ENCODE results near the gene KBTBD13.
"Not testable (repeated sequence)": the region's sequence is repeated elsewhere in the genome, so short reads cannot be mapped to it uniquely, and the experiment has no call there.

Gene KBTBD13

DNA sequence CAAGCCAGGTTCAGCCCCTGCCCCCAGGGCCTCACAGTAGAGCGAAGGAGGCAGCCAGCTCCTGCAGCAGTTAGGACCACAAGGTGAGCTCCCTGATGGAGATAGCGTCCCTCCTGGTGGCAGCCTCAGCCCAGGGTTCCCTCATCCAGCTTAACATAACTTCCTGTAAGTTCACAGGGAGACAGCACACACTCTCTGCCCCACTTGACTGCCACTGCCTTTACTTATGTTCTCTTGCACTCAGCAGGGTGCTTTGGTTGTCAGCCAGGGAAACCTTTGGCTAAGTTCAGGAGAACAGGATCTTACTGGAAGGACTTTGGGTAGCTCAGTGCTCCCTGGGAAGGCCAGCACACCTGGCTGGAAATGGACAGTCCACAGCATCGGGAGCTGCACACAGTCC lies 10.9 kb downstream of the KBTBD13 start:
- in situ Hi-C loops (cut with MboI; ENCODE audit: low sequenced_read_pairs): no loop called here

DNA sequence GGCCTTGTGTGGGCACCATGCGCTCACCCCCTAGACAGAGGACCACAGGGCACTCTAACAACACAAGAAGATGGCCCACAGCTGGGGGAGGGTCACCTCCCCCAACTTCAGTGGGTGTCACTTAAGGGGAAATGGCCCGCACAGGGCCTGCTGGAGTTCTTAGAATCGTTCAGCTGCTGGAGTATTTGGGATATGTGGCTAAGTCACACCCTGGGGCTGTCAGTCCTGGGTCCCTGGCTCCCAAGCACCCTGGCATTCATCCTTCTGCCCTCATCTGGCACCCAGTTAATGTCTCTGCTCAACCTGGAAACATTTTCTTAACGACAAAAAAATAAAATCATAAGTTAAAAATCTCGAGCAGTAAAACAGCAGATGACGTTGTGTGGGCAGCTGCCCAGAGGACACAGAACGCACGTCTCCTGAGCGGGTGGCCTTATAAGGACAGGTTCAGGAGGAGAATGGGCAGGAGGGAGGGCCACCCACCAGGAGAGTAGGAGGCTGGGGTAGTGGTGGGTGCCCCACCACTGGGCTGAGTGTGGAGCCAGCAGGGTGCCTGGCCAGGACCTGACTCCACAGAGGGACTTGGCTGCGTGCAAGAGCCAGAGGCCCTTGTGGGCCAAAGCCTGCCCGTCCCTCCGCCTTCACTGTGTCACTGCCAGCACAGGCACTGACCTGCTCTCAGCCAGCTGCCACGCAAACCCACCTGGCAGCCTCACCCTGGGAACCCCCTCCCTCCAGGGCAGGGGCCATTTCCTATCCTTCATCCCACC lies 11.5 kb downstream of the KBTBD13 start:
- in situ Hi-C loops (cut with MboI; ENCODE audit: low sequenced_read_pairs): no loop called here

DNA sequence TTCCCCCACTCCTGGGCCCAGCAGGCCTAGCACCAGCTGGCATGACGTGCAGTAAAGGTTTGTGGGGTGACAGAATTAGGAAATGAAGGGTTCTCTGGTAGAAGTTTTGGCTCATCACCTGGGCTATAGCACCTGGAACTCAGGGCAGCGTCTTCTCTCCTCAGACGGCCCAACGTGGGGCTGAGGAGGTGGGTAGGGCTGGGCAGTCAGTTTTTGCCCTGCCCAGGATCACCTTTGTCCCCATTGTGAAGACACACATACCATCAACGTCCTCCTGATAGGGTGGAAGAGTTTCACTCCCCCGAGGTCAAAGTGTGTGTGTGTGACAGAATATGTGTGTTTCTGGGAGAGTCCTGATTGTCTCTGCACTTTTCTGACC lies 12.1 kb downstream of the KBTBD13 start:
- in situ Hi-C loops (cut with MboI; ENCODE audit: low sequenced_read_pairs): no loop called here

DNA sequence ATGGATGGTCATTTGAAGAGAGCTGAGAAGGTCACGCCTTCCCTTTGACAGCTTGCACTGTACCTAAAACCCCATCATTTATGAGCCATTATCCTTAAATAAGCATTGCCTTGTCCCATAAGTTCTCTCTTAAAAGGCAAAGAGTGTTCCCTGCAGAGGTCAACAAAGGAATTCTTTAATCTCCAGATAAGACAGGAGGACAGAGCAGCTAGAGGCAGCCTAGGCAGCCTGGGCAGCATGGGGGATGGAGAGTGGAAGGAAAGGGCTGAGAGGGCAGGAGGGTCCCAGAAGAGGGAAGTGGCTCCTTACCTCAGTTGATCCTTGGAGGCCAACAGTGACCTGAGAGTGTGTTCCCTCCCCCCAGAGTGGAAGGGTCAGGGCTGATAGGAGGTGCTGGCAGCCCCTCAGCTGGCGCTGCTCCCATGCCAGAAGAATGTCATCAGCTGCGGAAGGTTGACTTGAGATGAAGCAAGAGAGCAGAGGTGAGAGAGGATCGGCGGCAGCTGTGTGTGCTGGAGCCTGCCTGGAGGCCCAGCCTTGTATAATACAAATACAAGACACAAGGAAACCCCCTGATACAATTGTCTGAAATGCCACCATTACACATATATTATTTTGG lies 12.8 kb downstream of the KBTBD13 start:
- in situ Hi-C loops (cut with MboI; ENCODE audit: low sequenced_read_pairs): no loop called here

DNA sequence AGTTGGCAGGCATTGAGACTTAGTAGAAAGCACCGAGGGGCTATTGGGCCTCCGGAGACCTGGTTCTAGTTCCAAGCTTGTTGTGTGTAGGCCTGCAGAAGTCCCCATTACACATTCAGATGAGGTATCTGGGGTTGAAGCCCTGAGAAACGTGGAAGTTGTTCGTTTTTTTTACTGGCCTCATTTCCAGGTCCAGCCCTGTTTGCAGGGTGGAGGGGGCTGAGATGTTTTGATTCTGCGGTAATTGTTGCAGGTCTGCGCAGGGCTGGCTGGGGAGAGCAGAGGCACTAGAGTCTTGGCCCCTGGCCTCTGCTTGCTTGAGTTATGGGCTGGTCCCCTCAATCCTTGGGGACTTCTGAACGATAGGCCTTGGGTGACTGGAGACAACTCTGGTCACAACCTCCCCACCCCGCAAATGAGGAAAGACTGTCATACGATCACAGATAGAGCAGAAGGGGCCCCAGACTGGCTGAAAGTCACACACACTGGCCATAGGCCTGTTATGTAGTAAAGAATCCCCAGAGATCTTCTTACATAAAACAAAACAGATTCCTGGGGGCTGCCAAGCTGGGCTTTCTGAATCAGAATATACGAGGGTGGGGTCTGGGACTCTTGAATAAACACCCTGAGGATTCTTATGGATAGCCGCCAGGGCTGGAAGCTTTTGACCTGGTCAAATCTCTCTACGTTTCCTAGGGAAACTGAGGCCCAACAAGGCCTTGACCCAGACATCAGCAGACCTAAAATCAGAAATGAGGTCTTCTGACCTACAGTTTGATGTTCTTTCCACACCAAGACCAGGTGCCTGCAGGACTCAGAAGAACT lies 15.6 kb downstream of the KBTBD13 start:
- in situ Hi-C loops (cut with MboI; ENCODE audit: low sequenced_read_pairs): no loop called here

DNA sequence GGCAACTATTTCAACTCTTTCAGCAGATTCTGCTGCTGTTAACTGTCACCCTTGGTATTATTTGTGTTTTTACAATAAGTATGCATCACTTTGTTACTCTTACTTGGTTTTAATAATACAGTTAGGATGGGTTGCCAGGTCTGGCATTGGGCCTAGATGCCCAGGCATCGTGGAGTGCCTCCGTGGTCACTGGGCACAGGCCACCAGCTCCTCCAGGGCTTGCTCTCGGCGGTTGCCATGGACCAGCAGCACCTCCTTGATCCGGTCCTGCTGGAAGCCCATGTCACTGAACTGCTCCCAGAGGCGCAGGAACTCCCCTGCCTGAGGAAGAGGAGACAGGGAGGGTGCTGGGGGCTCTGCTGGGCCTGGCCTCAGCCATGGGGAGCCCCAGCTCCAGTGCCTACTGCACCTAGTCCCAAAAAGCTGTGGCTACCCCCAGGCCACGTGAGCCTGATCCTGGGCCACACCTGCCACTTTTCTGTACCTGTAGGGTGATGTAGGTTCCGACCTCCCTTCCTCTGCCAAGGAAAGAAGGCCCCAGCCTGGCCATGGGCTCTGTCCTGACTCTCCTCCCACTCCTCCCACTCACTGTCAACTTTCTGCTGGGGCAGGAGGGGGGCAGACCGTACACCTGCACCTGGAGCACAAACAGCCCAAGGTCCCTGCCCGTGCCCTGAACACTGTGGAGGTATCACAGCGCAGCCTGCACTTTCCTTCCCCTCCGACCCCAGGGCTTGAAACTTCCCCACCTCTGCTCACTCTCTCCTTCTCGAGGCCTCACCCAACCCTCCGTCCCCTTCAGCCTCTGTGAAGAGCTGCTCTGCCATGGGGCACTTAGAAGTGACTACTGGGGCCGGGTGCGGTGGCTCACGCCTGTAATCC lies 16.6 kb downstream of the KBTBD13 start:
- in situ Hi-C loops (cut with MboI; ENCODE audit: low sequenced_read_pairs): no loop called here

DNA sequence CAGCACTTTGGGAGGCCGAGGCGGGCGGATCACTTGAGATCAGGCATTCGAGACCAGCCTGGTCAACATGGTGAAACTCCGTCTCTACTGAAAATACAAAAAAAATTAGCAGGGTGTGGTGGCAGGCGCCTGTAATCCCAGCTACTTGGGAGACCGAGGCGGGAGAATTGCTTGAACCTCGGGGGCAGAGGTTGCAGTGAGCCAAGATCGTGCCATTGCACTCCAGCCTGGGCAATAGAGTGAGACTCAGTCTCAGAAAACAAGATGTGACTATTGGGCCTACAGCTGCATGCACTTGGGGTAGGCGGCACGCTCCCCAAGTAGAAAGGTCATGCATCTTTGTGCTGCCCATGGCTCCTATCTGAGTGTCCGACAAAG lies 17.2 kb downstream of the KBTBD13 start:
- in situ Hi-C loops (cut with MboI; ENCODE audit: low sequenced_read_pairs): not testable (repeated sequence)

DNA sequence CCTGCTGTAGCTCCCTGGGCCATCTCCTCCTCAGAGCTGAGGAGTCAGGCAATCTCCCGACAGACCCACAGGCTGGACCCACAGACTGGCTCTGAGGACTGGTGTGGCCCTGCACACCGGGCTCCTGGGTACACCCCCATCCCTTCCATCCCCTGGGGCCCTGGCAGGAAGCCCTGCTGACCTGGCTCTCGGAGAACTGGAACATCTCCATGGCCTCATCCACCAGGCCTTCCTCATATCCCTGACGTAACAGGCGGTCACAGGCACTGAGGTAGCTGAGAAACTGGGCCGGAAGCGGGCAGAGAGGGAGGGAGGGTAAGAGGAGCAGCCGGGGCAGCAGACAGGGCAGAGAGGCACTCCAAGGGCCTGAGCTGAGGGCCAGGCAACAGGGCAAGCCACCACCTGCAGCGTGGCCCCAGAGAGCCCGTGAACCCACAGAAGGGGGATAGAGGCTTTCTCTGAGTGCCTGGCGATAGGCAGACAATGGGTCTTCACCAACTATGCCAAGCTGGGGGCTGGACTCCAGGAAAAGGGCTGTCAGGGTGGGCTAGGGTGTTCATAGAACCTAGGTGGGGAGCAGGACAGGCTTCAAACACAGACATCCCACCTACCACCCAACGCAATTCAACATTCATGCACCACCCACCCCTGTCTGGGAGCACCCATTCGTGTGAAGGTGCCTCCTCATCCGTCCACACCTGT lies 17.9 kb downstream of the KBTBD13 start:
- in situ Hi-C loops (cut with MboI; ENCODE audit: low sequenced_read_pairs): no loop called here

DNA sequence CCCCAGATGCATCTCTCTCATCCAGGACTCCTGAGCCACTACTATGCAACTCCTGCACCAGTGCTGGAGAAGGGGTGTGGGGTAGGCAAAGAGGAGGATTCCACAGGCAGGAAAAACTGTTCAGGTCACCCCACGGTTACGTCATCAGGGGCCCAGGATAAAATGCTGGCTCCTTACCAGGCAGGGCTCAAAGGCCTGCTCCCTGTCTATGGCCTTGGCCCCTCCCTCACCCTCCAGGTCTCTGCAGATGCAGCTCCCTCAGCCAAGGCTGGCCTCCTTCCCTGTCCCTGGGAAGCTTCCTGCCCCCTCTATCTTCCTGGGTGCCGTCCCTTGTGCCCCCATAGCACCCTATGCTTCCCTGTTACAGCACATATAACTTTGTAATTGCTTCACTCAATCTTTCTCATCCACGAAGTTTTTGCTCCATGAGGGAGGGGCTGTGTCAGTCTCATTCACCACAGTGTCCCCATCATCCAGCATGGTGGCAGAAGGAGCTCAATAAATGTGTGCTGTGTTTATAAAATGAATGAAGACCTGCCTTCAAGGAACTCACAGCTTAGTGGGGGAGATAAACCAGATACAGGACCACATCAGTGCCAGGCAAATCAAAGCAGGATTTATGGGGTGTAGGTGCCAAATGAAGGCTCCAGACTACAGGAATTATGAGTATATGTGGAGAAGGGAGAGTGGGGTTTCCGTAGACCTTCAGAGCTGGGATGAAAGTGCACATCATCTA lies 18.6 kb downstream of the KBTBD13 start:
- in situ Hi-C loops (cut with MboI; ENCODE audit: low sequenced_read_pairs): no loop called here

DNA sequence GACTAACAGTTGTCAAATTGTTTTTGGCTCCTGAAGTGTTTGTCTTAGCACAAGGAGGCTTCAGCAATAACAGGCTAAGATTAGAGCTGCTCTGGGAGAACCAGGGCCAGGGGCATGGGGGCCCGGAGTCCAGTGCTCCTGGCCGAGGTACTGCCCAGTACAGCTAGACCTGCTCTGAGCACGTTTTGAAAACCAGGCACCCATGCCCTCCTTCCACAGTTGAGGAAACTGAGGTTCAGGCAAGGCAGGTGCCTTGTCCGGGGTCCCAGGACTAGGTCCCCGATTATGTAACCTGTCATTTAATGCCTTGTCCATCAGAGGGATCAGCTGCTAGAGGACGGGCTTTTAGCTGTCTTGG lies 19.2 kb downstream of the KBTBD13 start:
- in situ Hi-C loops (cut with MboI; ENCODE audit: low sequenced_read_pairs): no loop called here

DNA sequence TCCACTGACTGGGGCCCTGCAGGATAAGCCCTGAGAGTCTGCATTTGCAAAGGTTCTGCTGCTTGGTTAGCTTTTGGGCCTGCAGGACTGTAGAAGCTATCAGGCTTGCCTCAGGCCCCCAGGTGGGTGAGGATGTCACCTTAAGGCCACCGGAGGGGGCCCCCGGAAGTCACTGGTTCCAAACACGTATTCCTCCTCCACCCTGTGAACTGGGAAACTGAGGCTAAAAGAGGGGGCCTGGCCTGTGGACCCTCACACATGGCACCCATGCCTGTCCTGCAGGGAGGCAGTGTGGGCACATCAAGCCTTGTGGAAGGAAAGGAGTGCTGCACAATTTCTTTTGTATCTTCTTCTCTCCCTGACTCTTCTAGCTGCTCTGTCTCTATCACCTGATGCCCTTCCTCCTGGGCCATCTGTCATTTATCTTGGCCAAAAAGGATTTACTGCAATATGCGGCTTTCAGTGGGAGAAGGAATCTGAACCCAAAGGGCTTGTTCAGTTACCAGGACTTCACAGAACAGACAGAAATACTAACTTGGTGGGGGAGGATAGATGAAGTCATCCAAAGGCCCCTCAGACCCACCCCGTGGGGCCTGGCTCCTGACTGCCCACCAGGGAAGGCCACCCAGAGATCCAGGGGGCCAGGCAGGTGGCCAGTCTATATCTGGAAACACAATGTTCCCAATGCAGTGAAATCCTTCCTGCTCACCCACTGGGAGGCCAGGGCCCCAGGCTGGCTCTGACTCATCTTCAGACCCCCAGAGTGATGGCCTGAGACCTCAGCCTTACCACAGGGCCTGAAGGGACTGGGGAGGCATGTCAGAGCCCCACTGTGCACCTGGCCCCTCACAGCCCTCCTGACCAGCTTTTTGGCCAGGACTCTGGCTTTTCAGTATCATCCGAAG lies 20.2 kb downstream of the KBTBD13 start:
- in situ Hi-C loops (cut with MboI; ENCODE audit: low sequenced_read_pairs): no loop called here

DNA sequence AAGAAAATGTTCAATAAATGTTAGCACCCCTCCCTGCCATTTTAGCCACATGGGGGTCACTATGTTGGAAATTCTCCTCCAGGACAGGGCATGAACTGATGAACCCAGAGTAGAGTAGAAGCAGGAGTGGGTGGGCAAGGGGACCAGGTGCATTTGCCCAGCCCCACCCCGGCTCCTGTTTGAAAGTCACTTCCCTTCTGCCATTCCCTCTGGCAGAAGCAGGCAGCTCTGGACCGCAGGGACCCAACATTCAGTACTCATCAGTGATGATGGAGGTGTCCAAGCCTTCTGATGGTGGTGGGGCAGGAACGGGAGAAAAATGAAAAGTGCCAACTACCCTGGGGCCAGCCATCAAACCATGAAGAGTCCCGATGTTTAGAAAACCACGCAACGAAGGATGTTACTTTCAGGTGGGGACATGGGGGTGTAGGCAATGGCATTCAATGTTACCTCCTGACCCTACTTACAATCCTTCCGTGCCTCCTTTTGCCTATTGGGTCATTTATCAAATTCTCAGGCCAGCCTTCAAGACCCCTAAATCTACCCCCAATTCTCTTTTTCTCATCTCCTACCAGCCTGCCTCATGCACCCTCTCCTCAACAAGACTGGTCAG lies 21.2 kb downstream of the KBTBD13 start:
- in situ Hi-C loops (cut with MboI; ENCODE audit: low sequenced_read_pairs): no loop called here

DNA sequence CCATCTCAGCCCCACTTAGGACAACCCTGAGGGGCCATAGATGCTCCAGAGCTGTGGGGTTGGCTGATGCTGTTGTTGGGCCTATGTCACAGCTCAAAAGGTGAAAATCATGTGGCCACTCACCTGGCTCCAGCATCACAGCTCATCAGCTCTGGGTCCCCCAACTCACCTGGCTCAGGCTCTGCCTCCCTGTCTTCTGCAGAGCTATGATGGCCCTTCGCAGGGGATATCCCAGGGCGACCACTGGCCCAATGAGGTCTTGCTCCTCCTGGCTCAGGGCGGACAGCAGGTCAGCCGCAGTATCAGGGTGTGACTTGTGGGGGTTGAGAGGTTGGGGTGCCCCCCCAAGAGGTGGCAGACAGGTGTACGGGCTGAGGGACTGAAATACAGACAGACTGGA lies 22.8 kb downstream of the KBTBD13 start:
- in situ Hi-C loops (cut with MboI; ENCODE audit: low sequenced_read_pairs): no loop called here

DNA sequence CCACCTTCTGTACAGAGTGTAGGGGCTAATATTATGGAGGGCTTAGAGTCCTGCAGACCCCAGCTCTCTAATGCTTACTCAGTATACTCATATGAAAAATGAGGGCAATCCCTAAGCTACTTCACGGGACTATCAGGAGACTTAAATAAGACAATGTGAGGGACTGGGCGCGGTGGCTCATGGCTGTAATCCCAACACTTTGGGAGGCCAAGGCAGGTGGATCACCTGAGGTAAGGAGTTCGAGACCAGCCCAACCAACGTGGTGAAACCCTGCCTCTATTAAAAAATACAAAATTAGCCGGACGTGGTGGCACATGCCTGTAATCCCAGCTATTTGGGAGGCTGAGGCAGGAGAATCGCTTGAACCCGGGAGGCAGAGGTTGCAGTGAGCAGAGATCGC lies 23.3 kb downstream of the KBTBD13 start:
- in situ Hi-C loops (cut with MboI; ENCODE audit: low sequenced_read_pairs): loop anchor here (10.0 kb wide), 1 partner anchor 365 kb away; no protein-coding TSS in a partner anchor

DNA sequence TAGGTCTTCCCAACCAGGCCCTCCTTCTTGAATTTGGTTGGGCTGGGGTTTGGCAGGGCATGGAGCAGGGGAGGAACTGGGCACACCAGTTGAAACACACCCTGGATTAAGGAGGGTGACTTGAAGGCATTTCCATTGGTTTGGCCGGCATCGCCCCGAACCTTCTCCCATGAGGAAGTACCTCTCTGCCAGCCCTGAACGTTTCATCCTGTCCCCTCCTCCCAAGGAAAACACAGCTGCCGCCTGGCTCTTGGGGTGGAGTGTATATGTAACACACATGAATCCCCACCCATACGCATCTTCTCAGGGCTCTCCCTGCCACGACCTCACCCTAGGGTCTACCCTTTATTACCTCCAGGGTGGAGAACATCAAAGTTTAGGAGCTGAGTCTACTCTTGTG lies 23.9 kb downstream of the KBTBD13 start:
- in situ Hi-C loops (cut with MboI; ENCODE audit: low sequenced_read_pairs): loop anchor here (10.0 kb wide), 1 partner anchor 366 kb away; no protein-coding TSS in a partner anchor

DNA sequence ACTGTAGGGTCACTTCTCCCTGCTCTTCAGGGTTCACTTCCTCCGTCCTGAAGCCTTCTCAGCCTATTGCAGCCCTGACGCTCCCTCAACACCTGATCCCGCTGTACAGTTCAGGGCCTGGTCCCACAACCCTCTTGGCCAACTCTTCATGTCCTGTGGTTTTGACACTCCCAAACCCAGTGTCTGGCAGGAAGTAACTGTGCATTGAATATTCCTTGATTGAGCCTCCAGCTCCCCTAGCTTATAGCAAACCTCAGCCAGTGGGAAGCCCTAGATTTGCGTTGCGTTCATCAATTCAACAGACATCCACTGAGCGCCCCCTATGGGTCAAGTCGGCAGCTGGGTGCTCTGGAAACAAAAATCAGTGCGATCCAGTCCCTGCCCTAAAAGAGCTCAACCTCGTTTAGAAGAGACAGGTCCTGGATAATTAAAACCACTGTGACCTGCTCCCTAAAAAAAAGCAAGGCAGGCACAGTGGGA lies 24.9 kb downstream of the KBTBD13 start:
- in situ Hi-C loops (cut with MboI; ENCODE audit: low sequenced_read_pairs): loop anchor here (10.0 kb wide), 1 partner anchor 367 kb away; no protein-coding TSS in a partner anchor

DNA sequence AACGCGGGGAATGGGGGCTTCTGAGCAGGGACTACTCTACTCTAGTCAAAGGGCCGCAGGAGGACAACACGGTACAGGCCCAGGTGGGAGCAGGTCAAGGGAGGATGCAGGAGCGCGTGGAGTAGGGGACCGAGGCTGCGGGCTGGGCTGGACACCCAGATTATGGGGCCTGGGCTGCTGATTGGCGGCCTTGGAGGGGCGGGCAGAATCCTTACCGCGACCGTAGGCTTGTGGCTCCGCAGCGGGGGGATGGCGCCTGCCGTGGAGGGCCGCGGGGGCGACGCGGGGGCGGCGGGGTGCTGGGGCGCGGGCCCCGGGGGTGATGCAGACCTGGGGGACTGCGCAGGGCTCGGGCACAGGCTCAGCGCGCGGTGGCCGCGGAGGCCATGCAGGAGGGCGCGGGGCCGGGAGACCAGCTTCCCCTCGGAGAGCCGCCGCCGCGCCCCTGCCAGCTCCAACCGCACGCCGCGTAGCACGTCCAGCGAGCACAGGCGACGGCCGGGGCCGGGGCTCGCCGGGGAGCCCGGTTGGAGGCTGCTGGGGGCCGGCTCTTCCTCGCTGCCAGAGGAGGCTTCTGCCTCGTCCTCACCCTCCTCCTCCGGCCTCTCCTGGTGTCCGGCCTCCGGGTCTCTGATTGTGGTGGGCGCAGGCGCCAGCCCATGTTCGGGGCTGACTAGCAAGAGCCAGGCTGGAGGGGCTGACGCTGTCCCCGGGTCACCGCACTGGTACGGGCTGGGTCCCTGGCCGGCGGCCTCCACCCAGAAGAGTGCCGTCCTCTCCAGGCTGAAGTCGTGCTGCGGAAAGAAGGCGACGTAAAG lies 25.6 kb downstream of the KBTBD13 start:
- in situ Hi-C loops (cut with MboI; ENCODE audit: low sequenced_read_pairs): loop anchor here (10.0 kb wide), 1 partner anchor 367 kb away; no protein-coding TSS in a partner anchor

All from HL-60/S4 (cell line).